ENCODE measurements around the gene ZC3H10.
"Not testable (repeated sequence)": the region's sequence is repeated elsewhere in the genome, so short reads cannot be mapped to it uniquely, and the experiment has no call there.

The ZC3H10 gene

GRCh38 chr12:56117778-56118687 lies at the start of gene ZC3H10:
ZC3H10 (plus strand) TSS chr12:56118266; CDS start chr12:56120563, 2,297 bp downstream.
- Histone ChIP-seq H3K9me3 (ENCODE audit: low read length) (no peaks in the 10 kb centered on the region), H3K4me3 (ENCODE audit: low read length) (peak within 1 kb of the TSS; percentile 69), H3K4me1 (ENCODE audit: insufficient read depth, low read length) (peaks cover 18% of the 10 kb centered on the region), H3K36me3 (ENCODE audit: insufficient read depth, low read length) (peaks cover 37% of the 10 kb centered on the region), H3K27me3 (ENCODE audit: insufficient read depth, low read length) (no peaks in the 10 kb centered on the region), H2AFZ (ENCODE audit: low read depth, low read length) (no peak within 1 kb of the TSS)

DNA sequence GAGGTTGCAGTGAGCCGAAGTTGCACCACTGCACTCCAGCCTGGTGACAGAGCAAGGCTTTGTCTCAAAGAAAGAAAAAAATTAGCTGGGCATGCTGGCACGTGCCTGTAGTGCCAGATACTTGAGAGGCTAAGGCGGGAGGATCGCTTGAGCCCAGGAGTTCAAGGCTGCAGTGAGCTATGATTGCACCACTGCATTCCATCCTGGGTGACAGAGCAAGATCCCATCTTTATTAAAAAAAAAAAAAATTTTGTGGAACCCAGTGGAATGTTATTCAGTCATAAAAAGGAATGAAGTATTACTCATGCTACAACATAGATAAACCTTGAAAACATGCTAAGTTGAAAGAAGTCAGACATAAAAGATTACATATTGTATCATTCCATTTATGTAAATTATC lies 46.4 kb upstream of the ZC3H10 start:
- Histone ChIP-seq H3K4me1 (ENCODE audit: insufficient read depth, low read length) (no peaks in the 10 kb centered on the region), H2AFZ (ENCODE audit: low read depth, low read length) (no peak overlapping the region), H3K36me3 (ENCODE audit: insufficient read depth, low read length) (no peaks in the 10 kb centered on the region), H3K9me3 (ENCODE audit: low read length) (peaks cover 5% of the 10 kb centered on the region), H3K4me3 (ENCODE audit: low read length) (no peak overlapping the region), H3K27me3 (ENCODE audit: insufficient read depth, low read length) (no peaks in the 10 kb centered on the region)

DNA sequence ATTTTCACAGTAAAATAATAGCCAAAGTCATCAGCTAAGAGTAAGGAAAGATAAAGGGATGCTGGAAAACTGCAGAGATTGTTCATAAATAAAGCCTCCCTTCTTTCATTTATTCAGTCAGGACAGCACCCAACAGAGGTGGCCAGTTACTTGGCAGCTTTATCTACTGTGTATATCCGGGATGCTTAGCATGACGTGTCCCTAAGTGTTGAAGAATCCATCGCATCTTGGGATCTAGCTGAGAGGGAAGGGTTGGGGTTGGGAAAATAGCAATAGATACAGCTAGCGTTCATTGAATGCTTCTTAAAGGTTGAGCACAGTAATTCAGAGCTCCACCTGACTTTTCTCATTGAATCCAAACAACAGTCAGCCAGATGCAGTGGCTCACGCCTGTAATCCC lies 43.7 kb upstream of the ZC3H10 start:
- peaks cover 2% of the 10 kb centered on the region for H3K9me3 ChIP-seq (ENCODE audit: low read length)

GRCh38 chr12:56077966-56078365 lies 40.1 kb upstream of the ZC3H10 start:
- H3K36me3 ChIP-seq (ENCODE audit: insufficient read depth, low read length): not testable (repeated sequence)

More for the DNA sequence above, 43.7 kb upstream of the ZC3H10 start:
- Histone ChIP-seq H3K27me3 (ENCODE audit: insufficient read depth, low read length) (peaks cover 8% of the 10 kb centered on the region), H2AFZ (ENCODE audit: low read depth, low read length) (no peak overlapping the region), H3K36me3 (ENCODE audit: insufficient read depth, low read length) (no peaks in the 10 kb centered on the region), H3K4me1 (ENCODE audit: insufficient read depth, low read length) (peaks cover under 1% of the 10 kb centered on the region), H3K4me3 (ENCODE audit: low read length) (no peak overlapping the region)

DNA sequence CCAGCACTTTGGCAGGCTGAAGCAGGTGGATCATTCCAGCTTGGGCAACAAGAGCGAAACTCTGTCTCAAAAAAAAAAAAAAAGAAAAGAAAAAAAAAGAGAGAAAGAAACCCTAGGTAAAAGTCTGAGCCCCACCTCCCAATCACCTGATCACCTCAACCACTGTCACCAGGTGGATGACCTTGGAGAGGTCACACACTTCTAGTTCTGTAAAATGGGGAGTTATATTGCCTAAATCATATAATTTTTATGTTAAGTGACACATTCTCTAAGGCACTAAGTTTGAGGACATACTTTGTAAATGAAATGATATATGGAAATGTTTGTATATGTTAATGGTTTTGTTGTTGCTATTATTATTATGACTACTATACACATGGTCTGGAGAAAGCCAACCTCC lies 39.6 kb upstream of the ZC3H10 start:
- peaks cover 13% of the 10 kb centered on the region for H3K4me1 ChIP-seq (ENCODE audit: insufficient read depth, low read length)
- H3K36me3 ChIP-seq (ENCODE audit: insufficient read depth, low read length): no peaks in the 10 kb centered on the region
- peaks cover 2% of the 10 kb centered on the region for H3K9me3 ChIP-seq (ENCODE audit: low read length)
- H2AFZ ChIP-seq (ENCODE audit: low read depth, low read length): no peak overlapping the region
- peaks cover 48% of the 10 kb centered on the region for H3K27me3 ChIP-seq (ENCODE audit: insufficient read depth, low read length)
- no peak overlapping the region for H3K4me3 ChIP-seq (ENCODE audit: low read length)

More at GRCh38 chr12:56077966-56078365, 40.1 kb upstream of the ZC3H10 start:
- H2AFZ ChIP-seq (ENCODE audit: low read depth, low read length); H3K4me3 ChIP-seq (ENCODE audit: low read length); H3K9me3 ChIP-seq (ENCODE audit: low read length): not testable (repeated sequence)
- Histone ChIP-seq H3K27me3 (ENCODE audit: insufficient read depth, low read length) (peaks cover 44% of the 10 kb centered on the region), H3K4me1 (ENCODE audit: insufficient read depth, low read length) (peaks cover 13% of the 10 kb centered on the region)

- Histone ChIP-seq H3K9me3 (ENCODE audit: low read length) (peaks cover under 1% of the 10 kb centered on the region), H3K27me3 (ENCODE audit: insufficient read depth, low read length) (peaks cover 51% of the 10 kb centered on the region), H2AFZ (ENCODE audit: low read depth, low read length) (peak overlapping the region; percentile 83), H3K36me3 (ENCODE audit: insufficient read depth, low read length) (no peaks in the 10 kb centered on the region), H3K4me3 (ENCODE audit: low read length) (peak overlapping the region; percentile 41), H3K4me1 (ENCODE audit: insufficient read depth, low read length) (peaks cover 13% of the 10 kb centered on the region)
Observed at GRCh38 chr12:56078931-56079722, 38.9 kb upstream of the ZC3H10 start.

- peak within 1 kb of the TSS; percentile 41 for H3K4me3 ChIP-seq (ENCODE audit: low read length)
- peaks cover 13% of the 10 kb centered on the region for H3K4me1 ChIP-seq (ENCODE audit: insufficient read depth, low read length)
- H2AFZ ChIP-seq (ENCODE audit: low read depth, low read length): peak within 1 kb of the TSS; percentile 83
- no peaks in the 10 kb centered on the region for H3K9me3 ChIP-seq (ENCODE audit: low read length)
- H3K36me3 ChIP-seq (ENCODE audit: insufficient read depth, low read length): no peaks in the 10 kb centered on the region
- peaks cover 51% of the 10 kb centered on the region for H3K27me3 ChIP-seq (ENCODE audit: insufficient read depth, low read length)
Observed at GRCh38 chr12:56079723-56080555, 38.1 kb upstream of the ZC3H10 start, which contains the start of gene ERBB3. ERBB3 (plus strand) TSS chr12:56080165; CDS start chr12:56080301, 136 bp downstream.

DNA sequence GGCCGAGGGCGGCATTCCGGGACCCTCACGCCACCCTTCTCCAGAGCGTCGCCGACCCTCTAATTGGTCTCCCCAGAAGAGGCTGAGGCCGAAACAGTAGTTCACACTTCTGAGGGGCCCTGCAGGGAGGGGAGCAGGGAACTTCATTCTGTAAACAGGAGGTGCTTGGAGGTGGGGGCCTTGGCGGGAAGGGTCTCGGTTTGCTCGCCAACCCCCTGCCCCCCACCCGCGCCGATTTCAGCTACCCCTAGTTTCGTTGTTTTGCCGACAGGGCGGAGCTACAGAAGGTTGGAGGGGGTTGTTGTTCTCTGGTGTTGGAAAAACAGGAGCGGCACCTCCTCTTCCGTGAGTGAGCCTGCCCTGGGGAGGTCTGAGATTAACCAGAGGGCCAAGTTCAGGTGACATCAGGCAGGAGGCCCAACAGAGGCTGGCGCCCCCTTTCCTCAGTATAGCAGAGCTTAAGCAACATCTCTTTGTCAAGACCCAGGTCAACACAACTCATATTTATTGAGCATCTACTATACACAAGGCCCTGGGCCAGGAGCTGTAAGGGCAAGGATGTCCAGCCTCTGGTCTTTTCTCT lies 37.4 kb upstream of the ZC3H10 start:
- H3K27me3 ChIP-seq (ENCODE audit: insufficient read depth, low read length): peaks cover 51% of the 10 kb centered on the region
- no peaks in the 10 kb centered on the region for H3K36me3 ChIP-seq (ENCODE audit: insufficient read depth, low read length)
- peaks cover 13% of the 10 kb centered on the region for H3K4me1 ChIP-seq (ENCODE audit: insufficient read depth, low read length)
- H3K9me3 ChIP-seq (ENCODE audit: low read length): no peaks in the 10 kb centered on the region
- H2AFZ ChIP-seq (ENCODE audit: low read depth, low read length): no peak overlapping the region
- H3K4me3 ChIP-seq (ENCODE audit: low read length): peak overlapping the region; percentile 41

DNA sequence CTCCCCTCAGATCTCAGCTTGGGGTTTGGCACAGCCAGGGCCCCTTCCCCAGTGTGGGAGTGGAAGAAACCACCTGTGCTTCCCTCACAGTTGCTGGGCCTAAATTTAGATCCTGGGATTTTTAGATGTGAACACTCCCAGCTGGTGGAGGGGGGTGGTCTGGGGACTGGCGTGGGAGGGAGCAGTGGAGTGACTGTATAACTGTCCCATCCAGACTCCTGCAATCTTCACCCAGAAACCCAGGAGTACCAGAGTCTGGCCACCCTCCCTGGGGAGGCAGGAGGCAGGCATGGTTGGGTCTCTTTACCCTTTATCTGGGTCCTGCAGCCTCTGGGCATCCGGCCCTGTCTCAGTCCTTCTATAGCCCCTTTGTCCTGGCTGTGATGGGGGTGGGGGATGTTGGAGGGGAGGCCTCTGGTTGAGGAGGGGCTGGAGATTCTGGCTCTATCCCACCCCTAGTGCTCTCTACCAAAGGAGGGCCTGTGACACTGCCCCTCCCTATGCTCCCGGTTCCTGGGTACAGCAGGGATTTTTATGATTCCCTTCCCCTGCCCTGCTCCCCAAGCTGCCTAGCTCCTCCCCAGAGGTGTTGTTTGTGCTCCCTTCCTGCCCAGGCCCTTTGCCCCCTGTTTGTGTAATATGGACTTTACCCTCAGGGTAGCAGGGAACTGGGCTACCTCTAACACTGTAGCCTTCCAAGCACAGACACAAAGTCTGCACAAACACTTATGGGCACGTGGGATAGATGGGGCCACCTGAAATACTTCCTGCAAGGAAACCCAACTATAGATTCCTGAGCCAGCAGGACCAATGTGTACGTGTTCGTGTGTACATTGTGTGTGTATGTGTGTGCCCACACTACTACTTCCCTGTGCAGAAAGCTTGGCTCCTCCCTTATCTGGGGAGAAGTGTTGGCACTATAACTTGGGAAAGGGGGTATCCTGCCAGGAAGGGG lies 36.4 kb upstream of the ZC3H10 start:
- Histone ChIP-seq H3K27me3 (ENCODE audit: insufficient read depth, low read length) (peaks cover 51% of the 10 kb centered on the region), H3K9me3 (ENCODE audit: low read length) (no peaks in the 10 kb centered on the region), H3K36me3 (ENCODE audit: insufficient read depth, low read length) (no peaks in the 10 kb centered on the region), H3K4me3 (ENCODE audit: low read length) (no peak overlapping the region), H3K4me1 (ENCODE audit: insufficient read depth, low read length) (peaks cover 13% of the 10 kb centered on the region), H2AFZ (ENCODE audit: low read depth, low read length) (no peak overlapping the region)

DNA sequence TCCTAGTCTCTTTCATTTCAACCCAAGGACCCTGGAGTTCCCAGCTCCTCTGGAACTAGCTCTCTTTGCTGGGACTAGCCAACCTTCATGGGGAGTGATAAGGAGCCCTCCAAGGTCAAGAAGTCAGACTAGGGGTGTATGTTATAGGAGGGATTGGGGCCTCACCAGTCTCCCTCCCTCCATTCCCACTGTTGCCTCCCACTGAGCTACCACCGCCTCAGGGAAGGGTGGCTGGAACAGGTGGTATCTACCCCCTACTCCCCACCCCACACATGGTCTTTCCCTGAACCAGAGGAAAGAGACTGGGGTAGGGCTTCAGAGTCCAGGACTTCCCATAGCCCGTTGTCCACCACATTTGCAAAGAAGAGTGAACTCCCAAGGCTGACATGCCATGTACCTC lies 35.7 kb upstream of the ZC3H10 start:
- Histone ChIP-seq H3K4me1 (ENCODE audit: insufficient read depth, low read length) (peaks cover 13% of the 10 kb centered on the region), H3K4me3 (ENCODE audit: low read length) (no peak overlapping the region), H3K36me3 (ENCODE audit: insufficient read depth, low read length) (no peaks in the 10 kb centered on the region), H2AFZ (ENCODE audit: low read depth, low read length) (no peak overlapping the region), H3K27me3 (ENCODE audit: insufficient read depth, low read length) (peaks cover 51% of the 10 kb centered on the region), H3K9me3 (ENCODE audit: low read length) (no peaks in the 10 kb centered on the region)

- peaks cover 13% of the 10 kb centered on the region for H3K4me1 ChIP-seq (ENCODE audit: insufficient read depth, low read length)
- H3K36me3 ChIP-seq (ENCODE audit: insufficient read depth, low read length): no peaks in the 10 kb centered on the region
- no peaks in the 10 kb centered on the region for H3K9me3 ChIP-seq (ENCODE audit: low read length)
- H3K4me3 ChIP-seq (ENCODE audit: low read length): no peak overlapping the region
- no peak overlapping the region for H2AFZ ChIP-seq (ENCODE audit: low read depth, low read length)
- H3K27me3 ChIP-seq (ENCODE audit: insufficient read depth, low read length): peaks cover 51% of the 10 kb centered on the region
Observed at GRCh38 chr12:56082967-56083366, 35.1 kb upstream of the ZC3H10 start.
